Gastrocnemius medialis (tissue), 4 donors: ENCODE data around the gene TBC1D32. TPM values are rescaled to one million over a fixed set of nuclear protein-coding genes. Genes with fewer than 3 reads are reported as not detected.
"Not testable (repeated sequence)": the region's sequence is repeated elsewhere in the genome, so short reads cannot be mapped to it uniquely, and the experiment has no call there.

Experiments
- ATAC-seq, 2 donors: fragments of 150-250 bp; one replicate each; pipeline ENCODE4 v1.9.1; 2016
- DNase-seq, 2 donors: peaks; one replicate each; pipeline ENCODE4 v3.0.0-alpha.2; 2019
- H3K27ac ChIP-seq, 4 donors: fragments of 200-600 bp; sonication (generic); 1 replicate in 1 of 4; 2 replicates in 3 of 4; pipeline ENCODE4 v1.5.1; 2016 to 2018; ENCODE audit warnings: mild to moderate bottlenecking in 2 of 4, moderate library complexity in 1 of 4
- H3K27me3 ChIP-seq, 3 donors: fragments of 200-600 bp; sonication (generic) in 2 of 3; 1 replicate in 1 of 3; 2 replicates in 2 of 3; pipeline versions ENCODE4 v1.5.1 to v1.6.0; 2016 to 2019; ENCODE audit warnings: mild to moderate bottlenecking in 1 of 3, moderate library complexity in 1 of 3
- H3K36me3 ChIP-seq, 2 donors: fragments of 200-600 bp; sonication (generic) in 1 of 2; one replicate each; pipeline ENCODE4 v1.5.1; 2017 to 2018
- H3K4me1 ChIP-seq, 2 donors: fragments of 200-600 bp; sonication (generic) in 1 of 2; one replicate each; pipeline ENCODE4 v1.5.1; 2016 to 2017; ENCODE audit warnings: mild to moderate bottlenecking in 2 of 2
- H3K4me3 ChIP-seq, 4 donors: fragments of 200-600 bp; sonication (generic) in 3 of 4; 1 replicate in 1 of 4; 2 replicates in 3 of 4; pipeline ENCODE4 v1.5.1; 2016 to 2019; ENCODE audit warnings: mild to moderate bottlenecking in 2 of 4
- H3K9me3 ChIP-seq, 3 donors: fragments of 200-600 bp; sonication (generic) in 2 of 3; 1 replicate in 1 of 3; 2 replicates in 2 of 3; pipeline ENCODE4 v1.5.1; 2016 to 2019
- CTCF ChIP-seq, 5 experiments: fragments of 450-650 bp in 3 of 5; fragments of 200-600 bp in 2 of 5; sonication (generic) in 2 of 5; IDR thresholded peaks in 4 of 5; conservative IDR thresholded peaks in 1 of 5; 1 replicate in 4 of 5; 2 replicates in 1 of 5; pipeline ENCODE4 v1.5.1; 2016 to 2019; ENCODE audit warnings: antibody characterized with exemption in 5 of 5, mild to moderate bottlenecking in 3 of 5, moderate library complexity in 3 of 5
- POLR2A ChIP-seq, 2 donors: fragments of 450-650 bp; IDR thresholded peaks; one replicate each; pipeline ENCODE4 v1.6.1; 2017; ENCODE audit warnings: antibody characterized with exemption in 2 of 2, mild to moderate bottlenecking in 2 of 2, moderate library complexity in 2 of 2
- in situ Hi-C, 4 donors: fragments of 200-750 bp; cut with MboI; loops; one replicate each; pipeline versions ENCODE4 v1.15.0 to v1.8.0; 2017; ENCODE audit warnings: low sequenced_read_pairs in 4 of 4
- intact Hi-C: fragments of 100-400 bp; cut with DNase I; formaldehyde crosslinking; loops from one replicate; pipeline ENCODE4 v1.15.1; 2023; ENCODE audit warnings: low total_unique reads
- total RNA-seq, 4 donors: library from RNA; depleted of rRNA; stranded (reverse); fragments of >200 nt; gene quantifications; one replicate each; pipeline versions ENCODE4 v1.1.0 to v1.2.3, GENCODE V29; 2016

TBC1D32 gene
- total RNA-seq, 4 donors from 2014 or later, result 0.07 to 1.2 (median 0.43) TPM

DNA sequence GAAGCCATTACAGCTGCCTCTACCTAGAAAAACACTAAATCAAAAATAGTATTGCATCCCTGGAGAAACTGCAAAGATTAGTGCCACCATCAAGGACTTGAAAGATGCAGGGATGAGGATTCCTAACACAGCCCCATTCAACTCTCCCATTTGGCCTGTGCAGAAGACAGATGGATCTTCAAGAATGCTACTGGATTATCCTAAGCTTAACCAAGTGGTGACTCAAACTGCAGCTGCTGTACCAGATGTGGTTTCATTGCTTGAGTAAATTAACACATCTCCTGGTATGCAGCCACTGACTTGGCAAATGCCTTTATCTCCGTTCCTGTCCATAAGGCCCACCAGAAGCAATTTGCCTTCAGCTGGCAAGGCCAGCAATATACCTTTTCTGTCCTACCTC lies 117.4 kb downstream of the TBC1D32 start:
- no peak for TF ChIP-seq CTCF (IDR thresholded peaks at IDR 0.05 in 4 of 5, conservative IDR thresholded peaks at IDR 0.05 in 1 of 5)
- no peak for TF ChIP-seq POLR2A (IDR thresholded peaks at IDR 0.05)
- H3K4me3 ChIP-seq, result no peak overlapping the region
- intact Hi-C loops, result no loop called here
- in situ Hi-C loops, result no loop called here
- no peaks in the 10 kb centered on the region for H3K4me1 ChIP-seq
- no peak for ATAC-seq
- no peaks in the 10 kb centered on the region for H3K9me3 ChIP-seq
- no peaks in the 10 kb centered on the region for H3K27me3 ChIP-seq
- no peaks in the 10 kb centered on the region for H3K36me3 ChIP-seq
- DNase-seq, result no peak
- H3K27ac ChIP-seq, result no peak overlapping the region

DNA sequence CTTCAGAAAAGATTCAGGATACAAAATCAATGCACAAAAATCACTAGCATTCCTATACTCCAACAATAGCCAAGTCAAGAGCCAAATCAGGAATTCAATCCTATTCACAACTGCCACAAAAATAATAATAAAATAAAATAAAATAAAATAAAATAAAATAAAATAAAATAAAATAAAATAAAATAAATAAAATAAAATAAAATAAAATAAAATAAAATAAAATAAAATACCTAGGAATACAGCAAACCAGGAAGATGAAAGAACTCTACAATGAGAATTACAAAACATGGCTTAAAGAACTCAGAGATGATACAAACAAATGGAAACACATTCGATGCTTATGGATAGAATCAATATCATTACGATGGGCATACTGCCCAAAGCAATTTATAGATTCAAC lies 120.9 kb downstream of the TBC1D32 start:
- ATAC-seq, H3K4me1 ChIP-seq, H3K9me3 ChIP-seq, H3K27me3 ChIP-seq, intact Hi-C loops, H3K36me3 ChIP-seq, in situ Hi-C loops, DNase-seq, H3K27ac ChIP-seq, H3K4me3 ChIP-seq: not testable (repeated sequence)

- in situ Hi-C loops, result no loop called here
- H3K27ac ChIP-seq, result no peak overlapping the region
- intact Hi-C loops, result no loop called here
These were observed 123.3 kb downstream of the TBC1D32 start for GRCh38 chr6:121210943-121211342.

GRCh38 chr6:121205569-121205968 lies 128.7 kb downstream of the TBC1D32 start:
- ATAC-seq (no peak), DNase-seq (no peak)
- H3K36me3 ChIP-seq, result no peaks in the 10 kb centered on the region
- H3K4me3 ChIP-seq, result no peak overlapping the region
- H3K27ac ChIP-seq, result no peak overlapping the region
- H3K4me1 ChIP-seq, result no peaks in the 10 kb centered on the region
- TF ChIP-seq CTCF (IDR thresholded peaks at IDR 0.05 in 4 of 5, conservative IDR thresholded peaks at IDR 0.05 in 1 of 5), result no peak
- TF ChIP-seq POLR2A (IDR thresholded peaks at IDR 0.05), result no peak
- intact Hi-C loops (no loop called here), in situ Hi-C loops (no loop called here)
- H3K9me3 ChIP-seq, result no peaks in the 10 kb centered on the region
- no peaks in the 10 kb centered on the region for H3K27me3 ChIP-seq

More at GRCh38 chr6:121210943-121211342, 123.3 kb downstream of the TBC1D32 start:
- H3K36me3 ChIP-seq, result no peaks in the 10 kb centered on the region
- no peaks in the 10 kb centered on the region for H3K27me3 ChIP-seq
- ATAC-seq (no peak), DNase-seq (no peak)
- no peaks in the 10 kb centered on the region for H3K4me1 ChIP-seq
- no peak for TF ChIP-seq POLR2A (IDR thresholded peaks at IDR 0.05)
- no peak for TF ChIP-seq CTCF (IDR thresholded peaks at IDR 0.05 in 4 of 5, conservative IDR thresholded peaks at IDR 0.05 in 1 of 5)
- no peaks in the 10 kb centered on the region for H3K9me3 ChIP-seq
- no peak overlapping the region for H3K4me3 ChIP-seq

GRCh38 chr6:121201105-121201504 lies 133.2 kb downstream of the TBC1D32 start:
- Histone ChIP-seq H3K27ac (no peak overlapping the region), H3K4me1 (no peaks in the 10 kb centered on the region), H3K36me3 (no peaks in the 10 kb centered on the region), H3K9me3 (no peaks in the 10 kb centered on the region), H3K27me3 (no peaks in the 10 kb centered on the region), H3K4me3 (no peak overlapping the region)
- no peak for DNase-seq
- no peak for ATAC-seq
- intact Hi-C loops (no loop called here), in situ Hi-C loops (no loop called here)
- TF ChIP-seq POLR2A (IDR thresholded peaks at IDR 0.05) (no peak), CTCF (IDR thresholded peaks at IDR 0.05 in 4 of 5, conservative IDR thresholded peaks at IDR 0.05 in 1 of 5) (no peak)

DNA sequence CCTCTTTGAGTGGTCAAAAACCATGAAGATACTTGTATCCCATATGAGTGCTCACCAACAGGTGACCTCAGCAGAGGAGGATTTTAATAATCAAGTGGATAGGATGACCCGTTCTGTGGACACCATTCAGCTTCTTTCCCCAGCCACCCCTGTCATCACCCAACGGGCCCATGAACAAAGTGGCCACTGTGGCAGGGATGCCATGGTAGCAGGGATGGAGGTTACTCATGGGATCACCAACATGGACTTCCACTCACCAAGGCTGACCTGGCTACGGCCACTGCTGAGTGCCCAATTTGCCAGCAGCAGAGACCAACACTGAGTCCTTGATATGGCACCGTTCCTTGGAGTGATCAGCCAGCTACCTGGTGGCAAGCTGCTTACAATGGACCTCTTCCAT lies 138.2 kb downstream of the TBC1D32 start:
- H3K27me3 ChIP-seq, DNase-seq, H3K4me3 ChIP-seq, H3K4me1 ChIP-seq, in situ Hi-C loops, H3K36me3 ChIP-seq, H3K27ac ChIP-seq, H3K9me3 ChIP-seq, intact Hi-C loops, ATAC-seq: not testable (repeated sequence)
